HG03066 (cell line): ENCODE measurements around the gene VDR.

Source experiments
- ATAC-seq: cut with Tn5 transposase; IDR thresholded peaks from one replicate; pipeline ENCODE4 v1.9.1; 2021; ENCODE audit warnings: low read depth; ENCODE audit not compliant: unreplicated experiment

VDR gene

DNA sequence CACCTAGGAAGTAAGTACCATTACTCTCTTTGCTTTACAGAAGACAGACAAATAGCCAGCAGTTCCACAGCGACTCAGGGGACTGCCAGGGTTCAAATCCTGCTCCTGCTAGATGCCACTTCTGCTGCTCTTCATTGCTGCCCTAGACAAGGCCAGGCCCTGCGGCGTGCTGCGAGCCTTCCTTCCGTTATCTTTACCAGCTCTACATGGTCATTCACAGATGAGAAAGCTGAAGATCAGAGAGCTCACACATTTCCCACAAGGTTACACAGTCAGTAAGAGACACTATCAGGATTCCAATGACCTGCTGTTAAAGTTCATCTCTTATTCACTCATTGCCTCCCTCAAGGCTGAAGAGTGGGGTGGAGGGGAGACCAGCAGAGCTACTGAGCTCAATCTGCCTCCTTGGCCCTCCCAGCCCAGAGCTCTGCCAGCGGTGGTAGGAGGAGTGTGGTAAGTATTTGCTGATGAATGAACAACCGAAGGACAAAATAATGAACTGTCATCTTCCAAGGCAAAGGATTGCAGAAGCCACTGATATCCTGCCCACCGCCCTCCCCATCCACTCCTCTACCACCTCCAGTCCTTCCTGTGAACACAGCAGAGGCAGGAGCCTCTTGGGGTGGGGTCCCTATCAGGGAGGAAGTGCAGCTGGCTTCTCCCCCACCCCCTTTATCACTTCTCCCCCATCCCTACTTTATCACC, 70.4 kb downstream of the VDR start:
- no peak for ATAC-seq

DNA sequence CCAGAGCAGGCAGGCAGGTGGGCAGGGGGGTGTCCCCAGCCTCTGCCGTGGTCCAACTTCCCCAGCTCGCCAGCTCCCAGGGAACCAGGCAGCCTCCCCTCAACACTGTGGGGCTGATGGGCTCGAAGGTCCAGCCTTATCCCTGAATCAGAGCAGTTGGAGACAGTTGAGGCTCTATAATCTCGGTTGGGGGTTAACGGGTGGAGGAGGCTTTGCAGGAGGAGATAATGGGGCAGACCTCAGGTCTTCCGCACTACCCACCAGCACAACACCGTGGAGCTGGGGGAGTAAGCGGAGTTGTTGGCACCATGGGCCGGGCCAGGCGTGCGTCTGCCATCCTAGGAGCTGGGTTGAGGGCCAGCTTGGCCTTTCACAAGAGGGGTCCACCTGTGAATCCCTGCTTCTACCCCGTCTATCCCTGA, 71.2 kb downstream of the VDR start:
- no peak for ATAC-seq

DNA sequence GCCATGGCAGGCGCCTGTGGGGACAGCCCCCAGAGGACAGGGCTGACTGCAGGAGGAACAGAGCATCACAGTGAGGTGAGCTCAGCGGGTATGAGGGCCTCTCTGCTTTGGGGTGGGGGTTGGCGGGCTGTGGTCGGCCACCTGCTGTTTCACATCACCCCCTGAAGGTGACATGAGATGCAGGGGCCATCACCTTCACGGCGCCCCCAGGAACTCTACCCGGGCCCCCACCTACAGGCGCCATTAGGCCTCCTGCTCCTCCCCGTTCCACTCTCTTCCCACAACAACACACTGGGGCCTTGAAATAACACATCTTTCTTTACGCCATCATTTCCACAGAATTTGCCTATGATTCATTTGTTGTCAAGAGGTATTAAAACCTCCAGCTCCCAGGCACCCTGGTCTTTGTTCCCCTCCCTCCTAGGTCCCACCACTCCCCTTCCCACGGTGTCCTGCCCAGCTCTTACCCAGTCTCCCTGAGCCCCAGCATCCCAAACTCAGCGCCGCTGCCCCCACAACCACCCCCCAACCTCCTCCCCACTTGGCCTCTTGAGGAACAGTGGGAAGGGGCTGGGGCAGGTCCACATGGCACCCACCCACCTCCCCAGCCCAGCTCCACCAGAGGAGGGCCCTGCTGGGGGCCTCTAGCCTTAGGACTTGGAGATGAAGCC, 72.4 kb downstream of the VDR start:
- ATAC-seq: no peak

DNA sequence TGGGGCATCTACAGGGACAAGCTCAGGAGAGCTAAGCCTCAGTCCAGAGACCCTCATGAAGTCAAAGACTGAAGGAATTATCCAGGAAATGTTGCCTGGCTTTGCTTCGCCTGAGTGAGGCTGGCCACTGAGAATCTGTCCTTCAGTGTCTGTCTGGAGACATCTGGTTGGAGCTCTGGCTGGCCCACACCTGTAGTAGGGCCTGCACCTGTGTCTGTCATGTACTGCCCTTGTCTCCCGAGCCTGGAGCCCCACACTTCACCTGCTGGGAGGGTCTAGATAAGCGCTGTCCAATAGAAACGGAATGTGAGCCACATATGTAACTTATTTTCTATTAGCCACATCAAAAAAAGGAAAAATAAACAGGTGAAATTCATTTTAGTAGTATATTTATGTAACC, 75.2 kb downstream of the VDR start:
- ATAC-seq: no peak

DNA sequence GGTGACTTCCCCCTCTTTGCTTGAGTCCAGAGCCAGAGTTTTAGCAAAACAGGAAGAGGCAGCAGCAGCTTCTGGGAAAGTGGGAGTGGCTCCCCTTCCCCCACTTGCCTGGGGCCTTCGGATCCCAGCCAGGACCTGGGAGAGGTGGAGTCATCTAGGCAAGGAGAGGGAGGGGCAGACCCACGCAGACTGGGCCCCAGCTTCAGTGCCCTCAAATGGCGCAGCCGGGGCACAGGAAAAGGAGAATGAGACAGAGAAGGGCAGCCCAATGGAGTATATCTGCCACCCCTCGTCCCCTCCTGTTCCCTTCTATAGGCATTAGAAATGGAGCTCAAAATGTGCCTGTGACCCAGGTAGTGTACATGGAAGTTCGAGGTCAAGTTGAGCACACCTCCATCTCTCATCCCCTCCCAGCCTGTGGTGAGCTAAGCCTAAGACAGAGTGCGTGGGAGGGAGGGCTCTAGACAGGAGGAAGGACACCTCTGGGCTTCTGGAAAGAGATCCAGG, 75.8 kb downstream of the VDR start:
- no peak for ATAC-seq

DNA sequence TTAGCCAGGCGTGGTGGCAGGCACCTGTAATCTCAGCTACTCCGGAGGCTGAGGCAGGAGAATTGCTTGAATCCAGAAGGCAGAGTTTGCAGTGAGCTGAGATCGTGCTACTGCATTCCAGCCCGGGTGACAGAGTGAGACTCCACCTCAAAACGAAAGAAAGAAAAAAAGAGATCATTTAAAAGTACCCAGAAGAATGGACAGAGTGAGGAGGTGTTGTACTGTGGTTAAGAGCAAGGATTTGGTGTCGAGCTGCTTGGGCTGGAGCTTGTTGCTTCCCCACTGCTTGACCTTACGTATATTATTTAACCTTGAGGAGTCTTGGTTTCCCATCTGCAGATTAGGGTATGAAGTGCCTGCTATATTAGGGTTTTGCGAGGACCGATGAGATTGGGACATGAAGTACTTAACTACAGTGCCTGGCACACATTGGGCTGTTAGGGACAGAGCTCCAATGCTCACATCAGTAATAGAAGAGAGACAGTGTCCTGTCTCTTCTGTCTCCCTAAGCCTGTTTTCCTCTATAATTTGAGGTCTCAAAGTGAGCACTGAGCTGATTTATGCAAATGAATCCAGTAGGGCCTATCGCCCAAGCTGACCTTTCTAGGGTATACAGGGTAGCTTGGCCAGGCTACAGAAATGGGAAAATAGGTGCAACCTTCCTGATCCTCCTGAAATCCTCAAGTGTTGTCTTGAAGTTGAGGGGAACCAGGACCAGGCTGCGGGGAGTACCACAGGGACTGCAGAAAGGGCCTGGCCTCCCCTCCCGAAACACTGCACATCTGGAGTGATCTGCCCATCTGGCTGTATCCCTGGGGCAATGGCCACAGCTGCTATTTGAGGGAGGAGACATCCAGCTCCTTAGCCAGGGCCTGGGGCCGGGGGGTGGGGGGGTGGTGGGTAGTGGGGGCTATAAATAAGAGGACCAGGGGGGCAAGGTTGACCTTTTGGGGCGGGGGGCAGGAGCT, 76.5 kb downstream of the VDR start:
- ATAC-seq: no peak

DNA sequence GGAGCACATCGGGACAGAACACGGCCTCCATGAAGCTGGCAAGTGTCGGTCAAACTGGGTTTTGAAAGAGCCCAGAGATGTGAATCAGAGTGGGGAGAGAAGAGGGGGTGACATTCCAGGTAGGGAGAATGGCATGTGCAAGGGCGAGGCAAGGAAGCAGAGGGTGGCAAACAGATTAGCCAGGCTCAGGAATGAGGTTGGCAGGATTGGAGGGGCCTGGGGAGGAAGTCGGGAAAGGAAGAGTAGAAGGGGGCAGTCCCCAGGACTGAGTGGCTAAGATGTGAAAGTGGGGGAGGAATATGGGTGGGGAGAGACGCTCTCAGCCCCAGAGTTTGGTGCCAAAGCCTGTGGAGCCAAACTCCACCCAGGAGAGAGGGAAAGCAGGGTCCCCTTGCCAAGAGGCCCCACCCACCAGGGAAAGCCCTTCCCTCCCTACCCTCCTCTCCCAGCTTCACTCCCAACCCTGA, 79.6 kb downstream of the VDR start:
- ATAC-seq: no peak

DNA sequence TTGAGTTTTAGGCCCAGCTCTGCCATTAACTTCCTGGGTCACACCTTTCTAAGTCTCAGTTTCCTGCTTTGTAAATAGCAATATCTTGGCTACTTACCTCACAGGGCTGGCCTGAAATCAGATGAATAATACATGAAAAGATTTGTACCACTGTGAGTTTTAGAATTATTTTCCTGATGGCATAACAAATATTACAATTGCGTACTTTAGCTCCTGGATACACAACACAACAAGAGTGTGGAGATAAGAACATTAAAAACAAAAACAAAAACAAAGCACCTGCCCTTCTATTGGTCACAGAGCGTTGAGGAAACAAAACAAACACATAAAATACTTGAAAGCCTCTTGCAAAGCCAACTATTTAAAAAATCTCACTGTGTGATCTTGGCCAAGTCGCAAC, 80.2 kb downstream of the VDR start:
- no peak for ATAC-seq

DNA sequence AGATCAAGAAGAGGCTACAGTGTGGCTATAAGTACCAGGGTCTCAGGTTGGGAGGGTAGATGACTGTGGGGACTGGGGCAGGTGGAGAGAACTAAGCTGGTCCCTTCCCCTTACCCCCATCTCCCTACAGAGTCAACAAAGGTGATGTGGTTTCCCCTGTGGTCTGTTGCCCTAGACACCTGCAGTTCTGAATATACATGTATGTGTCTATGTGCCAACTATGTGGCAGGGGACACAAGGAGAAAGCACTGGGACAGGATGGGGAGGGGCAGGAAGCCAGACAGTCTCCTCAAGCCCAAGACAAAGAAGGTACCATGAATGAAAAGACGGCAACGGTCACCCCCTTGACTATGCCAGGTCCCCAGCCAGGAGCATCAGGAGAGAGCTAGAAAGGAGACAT, 80.6 kb downstream of the VDR start:
- no peak for ATAC-seq

DNA sequence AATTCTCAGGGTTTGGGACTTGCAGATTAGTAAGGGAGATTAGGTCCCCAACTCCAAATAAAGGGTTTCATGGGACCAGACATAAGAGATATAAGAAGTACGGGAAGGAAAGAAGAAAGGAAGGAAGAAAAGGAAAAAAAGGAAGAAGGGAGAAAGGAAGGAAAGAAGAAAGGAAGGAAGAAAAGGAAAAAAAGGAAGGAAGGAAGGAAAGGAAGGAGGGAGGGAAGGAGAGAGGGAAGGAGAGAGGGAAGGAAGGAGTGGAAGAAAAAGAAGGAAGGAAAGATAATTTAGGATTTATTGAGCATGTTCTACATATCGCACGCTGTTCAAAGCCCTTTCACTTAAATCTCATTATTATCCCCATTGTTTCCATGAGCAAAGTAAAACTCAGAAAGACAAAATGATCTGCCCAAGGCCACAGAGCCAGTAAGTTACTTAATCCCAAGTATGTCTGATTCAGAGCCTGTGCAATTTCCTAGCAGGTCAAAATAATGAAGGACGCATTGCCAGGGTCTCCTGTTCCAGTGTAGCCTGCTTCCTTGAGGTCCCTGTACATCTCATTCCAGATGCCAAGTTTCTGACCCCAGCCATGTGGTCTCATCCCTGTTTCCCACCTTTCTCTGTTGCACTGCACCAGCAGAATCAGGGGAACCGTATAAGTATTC, 81.2 kb downstream of the VDR start:
- no peak for ATAC-seq

DNA sequence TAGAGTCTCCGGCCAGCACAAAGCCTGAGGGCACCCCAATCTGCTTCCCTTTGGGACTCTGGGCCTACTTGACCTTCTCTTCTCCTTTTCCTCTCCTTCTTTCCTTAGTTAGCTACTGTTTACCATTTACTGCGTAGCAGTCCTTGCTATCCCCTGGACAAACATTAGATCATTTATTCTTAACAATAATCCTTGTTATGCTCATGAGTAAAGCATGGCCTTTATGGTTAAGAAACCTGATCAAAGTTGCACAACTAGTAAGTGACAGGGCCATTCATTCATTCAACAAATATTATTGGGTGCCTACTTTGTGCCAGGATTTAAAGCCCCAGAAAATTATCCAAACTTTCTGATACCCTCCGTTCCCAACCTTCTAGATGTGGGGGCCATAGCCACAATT, 81.9 kb downstream of the VDR start:
- no peak for ATAC-seq

DNA sequence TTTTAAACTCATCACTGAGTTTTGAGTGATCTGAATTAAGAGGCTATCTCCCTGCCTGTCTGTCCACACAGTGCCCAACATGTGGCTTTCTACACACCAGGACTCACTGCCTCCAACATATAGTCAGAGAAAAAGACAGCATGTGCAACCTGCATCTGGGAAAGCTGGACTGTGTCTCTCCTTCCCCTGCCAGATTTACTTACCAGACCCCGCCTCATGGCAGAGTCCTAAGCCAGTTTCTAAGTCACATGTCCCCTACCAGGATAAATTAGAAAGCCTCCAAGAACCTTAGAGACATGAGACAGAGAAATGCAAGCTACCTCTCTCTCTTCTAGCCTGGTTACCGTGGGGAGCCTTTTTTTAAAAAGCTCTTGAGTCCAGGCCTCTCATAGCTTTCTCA, 82.4 kb downstream of the VDR start:
- no peak for ATAC-seq

DNA sequence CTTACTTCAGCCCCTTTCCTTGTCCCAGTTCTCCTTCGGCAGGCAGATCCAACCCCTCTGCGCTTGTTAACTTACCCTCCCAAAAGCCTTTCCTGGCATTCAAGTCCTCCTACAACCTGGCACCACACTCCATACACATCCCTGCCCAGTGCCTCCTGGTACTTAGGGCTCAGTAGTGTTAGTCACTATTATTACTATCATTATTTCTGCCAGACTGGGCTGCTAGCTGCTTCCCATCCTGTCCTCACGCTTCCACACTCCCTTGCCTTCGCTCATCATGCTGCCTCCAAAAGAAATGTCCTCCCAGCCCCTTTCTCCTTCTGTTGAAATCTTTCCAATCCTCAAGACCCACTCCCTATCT, 83.5 kb downstream of the VDR start:
- no peak for ATAC-seq

DNA sequence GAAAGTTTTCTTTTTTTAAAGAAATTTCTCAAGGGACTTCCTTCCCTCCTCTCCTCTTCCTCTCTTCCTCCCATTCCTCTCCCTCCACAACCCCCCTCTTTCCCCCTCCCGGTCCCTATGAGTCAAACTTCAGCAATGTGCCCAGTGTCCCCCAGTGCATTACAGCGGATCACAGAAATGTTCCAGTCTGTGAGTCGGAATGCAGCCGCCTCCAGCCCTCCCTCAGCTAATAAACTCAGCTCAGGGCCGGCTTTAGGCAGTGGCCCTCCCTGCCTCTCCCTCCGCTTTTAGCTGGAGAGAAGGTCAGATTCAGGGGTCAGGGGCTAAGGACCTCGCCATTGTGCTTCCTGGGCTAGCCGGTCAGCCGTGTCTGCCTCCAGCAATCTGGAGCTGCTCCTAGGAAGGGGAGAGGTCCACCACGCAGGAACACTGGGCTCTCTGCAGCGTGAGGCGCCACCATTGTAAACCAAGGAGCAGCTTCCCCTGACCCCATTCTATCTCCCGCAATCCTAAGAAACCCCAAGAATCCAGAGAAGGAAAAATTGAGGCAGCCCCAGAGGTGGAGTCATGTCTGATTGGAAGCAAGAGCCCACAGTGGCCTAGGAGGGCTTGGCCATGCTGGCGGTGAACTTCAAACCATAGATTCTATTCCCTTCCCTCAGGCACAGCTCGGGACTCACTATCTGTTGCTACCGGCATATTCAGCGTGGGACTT, 84.0 kb downstream of the VDR start:
- ATAC-seq: no peak

DNA sequence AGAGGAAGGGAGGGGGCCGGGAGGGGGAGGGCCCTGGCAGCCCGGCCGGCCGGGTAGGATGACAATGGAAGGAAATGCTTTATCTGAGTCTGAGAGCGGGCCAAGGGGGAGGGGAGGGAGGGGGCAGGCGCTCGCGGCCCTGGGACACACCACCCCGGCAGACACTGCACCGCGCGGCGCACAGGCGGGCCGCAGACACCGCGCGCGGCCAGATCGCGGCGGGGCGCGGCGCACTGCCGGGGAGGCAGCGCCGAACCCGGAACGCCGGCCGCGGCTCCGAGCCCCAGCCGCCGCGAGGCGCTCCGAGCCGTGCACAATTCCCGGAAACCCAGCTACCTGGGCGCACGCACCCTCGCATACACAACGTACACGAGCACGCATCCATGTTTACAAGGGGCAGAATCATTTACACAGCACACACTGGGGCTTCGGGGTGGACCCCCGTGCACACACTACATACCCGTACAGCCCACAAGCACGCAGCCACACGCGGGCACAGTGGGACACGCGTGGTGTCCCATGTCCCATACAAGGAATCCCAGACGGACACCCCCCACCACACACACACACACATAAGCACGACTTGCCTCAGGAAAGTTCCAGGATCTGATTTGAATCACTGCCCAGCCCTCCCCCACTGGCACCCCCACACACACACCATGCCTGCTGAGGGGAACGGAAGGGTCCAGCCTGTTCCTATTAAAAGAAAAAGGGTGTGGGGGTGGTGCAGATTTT, 84.7 kb downstream of the VDR start, which contains the start of gene HDAC7:
TSS of gene HDAC7 (minus strand) at position 8 of the 735 bp plus-strand sequence. CDS start 118 bp downstream, outside the sequence.
- peak; percentile 30 for ATAC-seq

DNA sequence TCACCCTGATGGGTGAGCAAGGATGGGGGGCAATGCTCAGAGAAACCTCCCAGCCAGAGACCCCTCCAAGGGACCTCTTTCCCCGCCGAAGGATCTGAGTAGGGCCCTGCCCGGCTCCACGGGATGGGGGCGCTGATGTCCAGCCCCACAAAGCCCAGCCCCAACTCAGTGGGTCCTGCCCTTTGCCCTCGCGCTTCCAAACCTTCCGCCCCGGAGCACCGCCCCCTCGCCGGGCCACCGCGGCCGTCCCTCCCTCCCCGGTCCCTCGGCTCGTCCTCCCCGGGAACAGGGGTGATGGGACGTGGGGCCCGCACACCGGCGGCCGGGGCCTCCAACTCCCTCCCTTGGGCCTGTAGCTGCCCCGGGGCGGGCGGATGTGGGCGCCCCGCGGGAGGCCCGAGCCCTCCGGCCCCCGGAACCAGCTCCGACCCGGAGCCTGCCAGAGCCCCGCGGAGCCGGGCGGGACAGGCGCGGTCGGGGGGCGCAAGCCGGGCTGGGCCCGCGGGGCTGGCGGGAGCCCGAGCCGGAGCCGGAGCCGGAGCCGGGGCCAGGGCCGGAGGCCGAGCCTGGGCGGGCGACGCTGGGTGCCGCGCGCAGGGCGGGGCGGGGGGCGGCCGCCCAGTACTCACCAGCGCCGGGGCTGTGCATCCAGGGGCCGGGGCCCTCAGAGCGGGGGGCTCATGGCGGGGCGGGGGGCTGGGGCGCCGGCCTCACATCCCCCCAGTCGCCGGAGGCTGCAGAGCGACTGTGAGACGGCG, 85.5 kb downstream of the VDR start:
- peak; percentile 47 for ATAC-seq

DNA sequence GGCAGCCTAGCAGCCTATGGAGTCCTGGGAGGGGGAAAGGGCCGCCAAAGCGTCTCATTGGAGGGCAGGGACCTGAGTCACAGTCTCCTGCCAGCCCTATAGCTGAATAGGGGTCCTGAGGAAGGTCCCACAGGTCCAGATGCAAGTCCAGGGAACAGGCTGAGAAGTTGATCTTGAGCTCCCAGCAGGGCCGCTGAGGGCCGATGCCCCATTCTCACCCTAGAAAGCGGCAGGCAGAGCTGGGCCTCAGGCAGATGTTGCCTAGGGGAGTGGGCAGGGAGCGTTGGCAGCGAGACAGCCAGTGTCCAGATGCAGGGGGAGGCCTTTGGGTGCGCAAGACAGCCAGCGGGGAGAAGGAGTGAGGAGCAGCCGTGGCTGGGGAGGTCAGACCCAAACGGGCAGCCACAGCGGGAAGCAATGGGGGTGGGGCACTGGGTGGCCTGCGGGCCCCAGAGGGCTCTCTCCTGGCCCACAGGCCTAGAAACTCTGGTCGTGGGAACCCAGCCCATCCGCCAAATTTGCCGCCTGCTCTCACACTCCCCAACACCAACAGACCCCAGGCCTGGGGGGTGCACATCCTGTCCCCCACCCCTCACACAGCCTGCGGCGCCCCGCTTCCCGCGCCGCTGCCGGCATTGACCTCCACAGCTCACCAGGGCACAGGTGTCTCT, 86.2 kb downstream of the VDR start:
- ATAC-seq: peak; percentile 2

DNA sequence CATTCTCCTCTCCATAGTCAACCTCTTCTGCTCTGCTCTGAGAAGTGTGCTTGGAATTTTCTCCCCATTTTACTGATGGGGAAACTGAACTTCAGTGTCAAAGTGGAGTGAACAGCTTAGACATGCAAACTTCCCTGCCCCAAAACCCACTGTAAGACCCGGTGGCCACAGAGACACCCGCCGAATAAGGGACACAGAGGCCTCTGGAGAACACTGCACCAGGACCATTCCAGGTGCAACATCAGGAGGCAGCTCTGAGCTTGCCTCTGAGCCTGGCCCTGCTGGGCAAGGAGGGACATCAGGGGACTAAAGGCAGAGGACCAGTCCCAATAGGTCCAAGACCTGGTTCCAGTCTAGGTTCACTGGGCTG, 86.8 kb downstream of the VDR start:
- ATAC-seq: no peak
